Measurements from ENCODE around the gene TMEM117.

GRCh38 chr12:44127966-44128710 is 292.3 kb downstream of the TMEM117 start:
- TF ChIP-seq CTCF (conservative IDR thresholded peaks at IDR 0.05; ENCODE audit: low read depth, low read length) (no peak), EZH2 (IDR thresholded peaks at IDR 0.05; ENCODE audit: borderline replicate concordance, low read depth, low read length, poor library complexity, severe bottlenecking) (no peak)

Measured in A673 (cell line).